CD4-positive, alpha-beta T cell treated with Interleukin-15 for 1 hour (primary cell): ENCODE measurements around the gene RXFP3.

ENCODE experiments used
- DNase-seq: peaks from one replicate; pipeline ENCODE4 v3.0.0-alpha.2; 2020

RXFP3 gene

GRCh38 chr5:33981408-33982162 is 45.4 kb downstream of the RXFP3 start:
- DNase-seq: no peak

DNA sequence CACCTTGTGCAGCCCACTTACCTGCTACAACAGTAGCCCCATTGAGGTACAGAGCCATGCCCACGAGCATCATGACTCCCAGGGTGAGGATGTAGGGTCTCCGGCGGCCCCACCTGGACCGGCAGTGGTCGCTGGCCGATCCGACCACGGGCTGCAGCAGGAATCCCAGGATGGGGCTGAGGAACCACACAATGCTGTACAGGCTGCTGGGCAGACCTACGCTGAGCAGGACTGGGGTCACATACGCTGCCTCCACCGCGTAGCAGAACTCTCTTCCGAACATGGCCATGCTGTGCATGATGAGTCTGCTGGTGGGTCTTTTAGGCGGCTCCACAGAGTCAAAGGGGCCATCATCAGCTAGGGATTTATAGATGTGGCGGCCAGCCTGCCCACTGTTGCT is 48.0 kb downstream of the RXFP3 start:
- no peak for DNase-seq

GRCh38 chr5:33984671-33985124 is 48.5 kb downstream of the RXFP3 start, which contains the start of gene SLC45A2:
TSS of gene SLC45A2 (minus strand) at chr5:33984693. CDS start at chr5:33984583, 110 bp downstream.
- DNase-seq: no peak

DNA sequence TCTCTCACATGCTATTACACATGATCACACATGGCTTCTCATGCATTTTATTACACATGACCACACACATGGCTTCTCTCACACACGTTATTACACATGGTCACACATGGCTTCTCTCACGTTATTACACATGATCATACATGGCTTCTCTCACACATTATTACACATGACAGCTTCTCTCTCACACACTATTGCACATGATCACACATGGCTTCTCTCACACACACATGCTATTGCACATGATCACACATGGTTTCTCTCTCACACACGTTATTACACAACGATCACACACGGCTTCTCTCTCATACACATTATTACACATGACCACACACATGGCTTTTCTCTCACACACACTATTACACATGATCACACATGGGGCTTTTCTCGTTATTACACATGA is 49.3 kb downstream of the RXFP3 start:
- DNase-seq: no peak
